Activated CD8-positive, alpha-beta memory T cell treated with anti-CD3 and anti-CD28 coated beads for 36 hours (primary cell): ENCODE data around the gene KRT37. TPM values are rescaled to one million over a fixed set of nuclear protein-coding genes. Genes with fewer than 3 reads are reported as not detected.
"Not testable (repeated sequence)": the region's sequence is repeated elsewhere in the genome, so short reads cannot be mapped to it uniquely, and the experiment has no call there.

Experiments
- CTCF ChIA-PET: fragments of 350-600 bp; sonication (Branson Sonifier 250); formaldehyde crosslinking; loops from one replicate; lab custom pipeline; 2021; ENCODE audit warnings: antibody characterized with exemption; lab: Charles Lee
- POLR2A ChIA-PET: fragments of 350-600 bp; sonication (Branson Sonifier 250); formaldehyde crosslinking; loops from one replicate; lab custom pipeline; 2021; ENCODE audit warnings: antibody characterized with exemption; lab: Charles Lee
- total RNA-seq, 2 experiments: library from RNA; stranded (reverse); gene quantifications; one replicate each; pipeline ENCODE4 v1.2.3, GENCODE V29; 2021

KRT37 gene
- total RNA-seq, 2 experiments from 2014 or later, result not detected

- POLR2A ChIA-PET, result no interaction called here
Observed at GRCh38 chr17:41387670-41388069, 36.7 kb downstream of the KRT37 start.

GRCh38 chr17:41386227-41386626, 38.2 kb downstream of the KRT37 start:
- CTCF ChIA-PET, result no interaction called here

More at GRCh38 chr17:41387670-41388069, 36.7 kb downstream of the KRT37 start:
- CTCF ChIA-PET, result no interaction called here

GRCh38 chr17:41383690-41384089, 40.7 kb downstream of the KRT37 start:
- POLR2A ChIA-PET, result no interaction called here
- CTCF ChIA-PET, result no interaction called here

More at GRCh38 chr17:41386227-41386626, 38.2 kb downstream of the KRT37 start:
- POLR2A ChIA-PET, result no interaction called here

- ChIA-PET CTCF (no interaction called here), POLR2A (no interaction called here)
Observed at GRCh38 chr17:41382394-41382793, 42.0 kb downstream of the KRT37 start.

GRCh38 chr17:41381943-41382342, 42.4 kb downstream of the KRT37 start, which contains the start of gene KRT34:
Gene KRT34, minus strand, starts transcription at chr17:41382306. Its CDS starts 60 bp downstream, at chr17:41382246.
- CTCF ChIA-PET, result interaction anchor here (0.6 kb wide), 1 partner anchor 60 kb away, joined by 4 read pairs; no protein-coding TSS in a partner anchor

GRCh38 chr17:41380091-41380490, 44.3 kb downstream of the KRT37 start:
- POLR2A ChIA-PET, CTCF ChIA-PET: not testable (repeated sequence)

More at GRCh38 chr17:41381943-41382342, 42.4 kb downstream of the KRT37 start, which contains the start of gene KRT34:
- POLR2A ChIA-PET, result not testable (repeated sequence)

- ChIA-PET POLR2A (no interaction called here), CTCF (no interaction called here)
Observed at GRCh38 chr17:41377546-41377945, 46.8 kb downstream of the KRT37 start.

Other genes with a start within 250 kb of the KRT37 start
- gene KRTAP4-2, start 246.4 kb downstream of the KRT37 start, total RNA-seq, result not detected
- gene KRTAP4-1, start 239.7 kb downstream of the KRT37 start, total RNA-seq, result not detected
- gene KRTAP9-1, start 234.7 kb downstream of the KRT37 start, total RNA-seq, result not detected
- not detected for gene KRTAP9-2, start 197.9 kb downstream of the KRT37 start, total RNA-seq
- not detected for gene KRTAP9-3, start 192.1 kb downstream of the KRT37 start, total RNA-seq
- gene KRTAP9-8, start 186.6 kb downstream of the KRT37 start, total RNA-seq, result not detected
- gene KRTAP9-4, start 174.9 kb downstream of the KRT37 start, total RNA-seq, result not detected
- gene KRTAP9-9, start 169.2 kb downstream of the KRT37 start, total RNA-seq, result not detected
- not detected for gene KRTAP9-6, start 159.2 kb downstream of the KRT37 start, total RNA-seq
- not detected for gene KRTAP9-7, start 148.9 kb downstream of the KRT37 start, total RNA-seq
- gene KRTAP29-1, start 121.7 kb downstream of the KRT37 start, total RNA-seq, result not detected
- gene KRTAP16-1, start 115.3 kb downstream of the KRT37 start, total RNA-seq, result not detected
- not detected for gene KRTAP17-1, start 108.9 kb downstream of the KRT37 start, total RNA-seq
- not detected for gene KRT33A, start 73.8 kb downstream of the KRT37 start, total RNA-seq
- not detected for gene KRT33B, start 54.8 kb downstream of the KRT37 start, total RNA-seq
- not detected for gene KRT34, start 42.3 kb downstream of the KRT37 start, total RNA-seq
- not detected for gene KRT31, start 27.0 kb downstream of the KRT37 start, total RNA-seq
- gene KRT38, start 16.4 kb upstream of the KRT37 start, total RNA-seq, result not detected
- gene KRT32, start 42.8 kb upstream of the KRT37 start, total RNA-seq, result not detected
- gene KRT35, start 56.6 kb upstream of the KRT37 start, total RNA-seq, result not detected
- gene KRT36, start 65.3 kb upstream of the KRT37 start, total RNA-seq, result not detected
- gene KRT13, start 81.0 kb upstream of the KRT37 start, total RNA-seq, result not detected
- gene KRT15, start 94.3 kb upstream of the KRT37 start, total RNA-seq, result not detected
- not detected for gene KRT19, start 103.7 kb upstream of the KRT37 start, total RNA-seq
- not detected for gene KRT9, start 147.5 kb upstream of the KRT37 start, total RNA-seq
- not detected for gene KRT14, start 162.3 kb upstream of the KRT37 start, total RNA-seq
- gene KRT16, start 188.2 kb upstream of the KRT37 start, total RNA-seq, result not detected
- gene KRT17, start 200.0 kb upstream of the KRT37 start, total RNA-seq, result under 1 TPM in 1 of 2 experiments, not detected in 1; 0.27 TPM